SU-DHL-6 (cell line): Measurements from ENCODE around the gene AZGP1.

ENCODE experiments used
- EZH2phosphoT487 ChIP-seq: fragments of 200-600 bp; sonication (generic), shearing (Covaris generic); conservative IDR thresholded peaks from 2 replicates; pipeline ENCODE4 v1.6.1; 2018; ENCODE audit warnings: mild to moderate bottlenecking, antibody characterized with exemption, low read length, moderate library complexity, mixed read lengths
- TF ChIP-seq, protein P1 (sequence below): fragments of 200-600 bp; sonication (generic); IDR thresholded peaks from one replicate; pipeline ENCODE4 v1.5.1; 2017; ENCODE audit warnings: antibody characterized with exemption, mild to moderate bottlenecking, low read length, moderate library complexity; ENCODE audit not compliant: insufficient read depth, poor library complexity, severe bottlenecking

DNA sequence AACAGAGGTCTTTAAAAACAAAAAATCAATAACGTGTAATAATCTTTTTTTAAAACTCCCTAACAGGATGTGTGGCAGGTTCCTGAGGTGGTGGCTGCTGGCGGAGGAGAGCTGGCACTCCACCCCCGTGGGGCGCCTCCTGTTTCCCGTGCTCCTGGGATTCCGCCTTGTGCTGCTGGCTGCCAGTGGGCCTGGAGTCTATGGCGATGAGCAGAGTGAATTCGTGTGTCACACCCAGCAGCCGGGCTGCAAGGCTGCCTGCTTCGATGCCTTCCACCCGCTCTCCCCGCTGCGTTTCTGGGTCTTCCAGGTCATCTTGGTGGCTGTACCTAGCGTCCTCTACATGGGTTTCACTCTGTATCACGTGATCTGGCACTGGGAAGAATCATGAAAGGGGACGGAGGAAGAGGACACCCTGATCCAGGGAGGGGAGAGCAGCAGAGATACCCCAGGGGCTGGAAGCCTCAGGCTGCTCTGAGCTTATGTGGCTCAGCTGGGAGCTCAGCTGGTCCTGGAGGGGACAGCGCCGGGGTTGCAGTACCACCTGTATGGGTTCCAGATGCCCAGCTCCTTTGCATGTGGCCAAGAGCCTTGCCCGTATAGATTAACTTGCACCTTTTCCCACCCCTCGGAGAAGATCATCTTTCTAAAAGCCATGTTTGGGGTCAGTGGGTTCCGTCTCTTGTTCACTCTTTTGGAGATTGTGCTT, 16.7 kb upstream of the AZGP1 start:
- TF ChIP-seq EZH2phosphoT487: no peak
- TF ChIP-seq, protein P1, sequence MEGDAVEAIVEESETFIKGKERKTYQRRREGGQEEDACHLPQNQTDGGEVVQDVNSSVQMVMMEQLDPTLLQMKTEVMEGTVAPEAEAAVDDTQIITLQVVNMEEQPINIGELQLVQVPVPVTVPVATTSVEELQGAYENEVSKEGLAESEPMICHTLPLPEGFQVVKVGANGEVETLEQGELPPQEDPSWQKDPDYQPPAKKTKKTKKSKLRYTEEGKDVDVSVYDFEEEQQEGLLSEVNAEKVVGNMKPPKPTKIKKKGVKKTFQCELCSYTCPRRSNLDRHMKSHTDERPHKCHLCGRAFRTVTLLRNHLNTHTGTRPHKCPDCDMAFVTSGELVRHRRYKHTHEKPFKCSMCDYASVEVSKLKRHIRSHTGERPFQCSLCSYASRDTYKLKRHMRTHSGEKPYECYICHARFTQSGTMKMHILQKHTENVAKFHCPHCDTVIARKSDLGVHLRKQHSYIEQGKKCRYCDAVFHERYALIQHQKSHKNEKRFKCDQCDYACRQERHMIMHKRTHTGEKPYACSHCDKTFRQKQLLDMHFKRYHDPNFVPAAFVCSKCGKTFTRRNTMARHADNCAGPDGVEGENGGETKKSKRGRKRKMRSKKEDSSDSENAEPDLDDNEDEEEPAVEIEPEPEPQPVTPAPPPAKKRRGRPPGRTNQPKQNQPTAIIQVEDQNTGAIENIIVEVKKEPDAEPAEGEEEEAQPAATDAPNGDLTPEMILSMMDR: no peak
